CD14-positive monocyte (primary cell): ENCODE measurements around the gene IFNG-AS1. TPM values are rescaled to one million over a fixed set of nuclear protein-coding genes. Genes with fewer than 3 reads are reported as not detected.

Source experiments
- DNase-seq, 3 donors: peaks; one replicate each; pipeline ENCODE4 v3.0.0-alpha.2; 2011 to 2022
- H2AFZ ChIP-seq: 2 replicates; pipeline ENCODE4 v1.6.0; 2012; ENCODE audit warnings: mild to moderate bottlenecking, low read depth, low read length, inconsistent platforms; ENCODE audit not compliant: insufficient read depth, poor library complexity, severe bottlenecking
- H3K27ac ChIP-seq, 2 donors: 1 replicate in 1 of 2; 2 replicates in 1 of 2; pipeline ENCODE4 v1.5.1; 2012 to 2013; ENCODE audit warnings: low read length in 2 of 2, control low read depth in 1 of 2, inconsistent platforms in 1 of 2, low read depth in 1 of 2, mild to moderate bottlenecking in 1 of 2
- H3K27me3 ChIP-seq, 2 donors: one replicate each; pipeline versions ENCODE4 v1.6.0 to v1.6.1; 2011 to 2013; ENCODE audit warnings: low read length in 2 of 2; ENCODE audit not compliant: control insufficient read depth in 2 of 2, insufficient read depth in 2 of 2
- H3K36me3 ChIP-seq, 2 donors: replicated peaks in 1 of 2; 1 replicate in 1 of 2; 2 replicates in 1 of 2; pipeline versions ENCODE4 v1.5.1 to v1.6.1; 2012 to 2013; ENCODE audit warnings: low read length in 2 of 2, control low read depth in 1 of 2, inconsistent platforms in 1 of 2, mild to moderate bottlenecking in 1 of 2; ENCODE audit not compliant: insufficient read depth in 2 of 2, control insufficient read depth in 1 of 2
- H3K4me1 ChIP-seq, 2 donors: 1 replicate in 1 of 2; 2 replicates in 1 of 2; pipeline versions ENCODE4 v1.5.1 to v1.6.1; 2012 to 2013; ENCODE audit warnings: low read length in 2 of 2, control low read depth in 1 of 2, inconsistent platforms in 1 of 2, mild to moderate bottlenecking in 1 of 2, moderate library complexity in 1 of 2; ENCODE audit not compliant: insufficient read depth in 2 of 2, control insufficient read depth in 1 of 2
- H3K4me2 ChIP-seq: replicated peaks from 2 replicates; pipeline ENCODE3; 2012; ENCODE audit warnings: low read length, moderate library complexity, mild to moderate bottlenecking; ENCODE audit not compliant: poor library complexity, severe bottlenecking; ENCODE audit errors: extremely low read depth
- H3K4me3 ChIP-seq, 3 experiments: fragments of 200-600 bp in 1 of 3; sonication (generic) in 1 of 3; replicated peaks in 1 of 3; 1 replicate in 2 of 3; 2 replicates in 1 of 3; pipeline ENCODE4 v1.5.1; 2011 to 2013; ENCODE audit warnings: low read length in 3 of 3, mild to moderate bottlenecking in 3 of 3, control low read depth in 2 of 3, low read depth in 2 of 3, inconsistent platforms in 1 of 3, moderate library complexity in 1 of 3
- H3K79me2 ChIP-seq: 2 replicates; pipeline ENCODE4 v1.6.0; 2012; ENCODE audit warnings: mild to moderate bottlenecking, control low read depth, inconsistent platforms, low read length, moderate library complexity; ENCODE audit not compliant: insufficient read depth
- H3K9ac ChIP-seq: 2 replicates; pipeline ENCODE4 v1.6.0; 2017; ENCODE audit warnings: low read length, mild to moderate bottlenecking; ENCODE audit not compliant: insufficient read depth, poor library complexity, severe bottlenecking
- H3K9me3 ChIP-seq, 2 donors: replicated peaks in 1 of 2; 1 replicate in 1 of 2; 2 replicates in 1 of 2; pipeline versions ENCODE4 v1.5.1 to v1.6.1; 2012 to 2013; ENCODE audit warnings: low read length in 2 of 2, control low read depth in 1 of 2; ENCODE audit not compliant: control insufficient read depth in 1 of 2, insufficient read depth in 1 of 2
- H4K20me1 ChIP-seq: 2 replicates; pipeline ENCODE4 v1.6.0; 2012; ENCODE audit warnings: mild to moderate bottlenecking, low read length, control low read depth, moderate library complexity; ENCODE audit not compliant: insufficient read depth
- H3K27ac Mint-ChIP-seq, 7 donors: one replicate each; pipeline ENCODE4 v1.8.0; 2020; ENCODE audit warnings: mild to moderate bottlenecking in 7 of 7, mixed read lengths in 7 of 7, moderate library complexity in 6 of 7, inconsistent platforms in 2 of 7
- H3K27me3 Mint-ChIP-seq, 3 donors: one replicate each; pipeline ENCODE4 v1.8.0; 2021 to 2022; ENCODE audit warnings: low read depth in 3 of 3, mild to moderate bottlenecking in 3 of 3, mixed read lengths in 3 of 3, moderate library complexity in 3 of 3, inconsistent platforms in 1 of 3
- H3K36me3 Mint-ChIP-seq, 2 donors: one replicate each; pipeline ENCODE4 v1.8.0; 2020; ENCODE audit warnings: mixed read lengths in 2 of 2, inconsistent platforms in 1 of 2, mild to moderate bottlenecking in 1 of 2
- H3K4me1 Mint-ChIP-seq: one replicate; pipeline ENCODE4 v1.8.0; 2020; ENCODE audit warnings: mild to moderate bottlenecking, mixed read lengths
- H3K4me3 Mint-ChIP-seq, 2 donors: one replicate each; pipeline ENCODE4 v1.8.0; 2020; ENCODE audit warnings: mild to moderate bottlenecking in 2 of 2, mixed read lengths in 2 of 2, moderate library complexity in 1 of 2
- H3K9me3 Mint-ChIP-seq, 7 donors: one replicate each; pipeline ENCODE4 v1.8.0; 2020 to 2022; ENCODE audit warnings: mixed read lengths in 7 of 7, mild to moderate bottlenecking in 6 of 7, moderate library complexity in 6 of 7, inconsistent platforms in 2 of 7
- CTCF ChIP-seq: fragments of 200-600 bp; IDR thresholded peaks from one replicate; pipeline ENCODE4 v1.8.0; 2022; ENCODE audit warnings: antibody characterized with exemption, mild to moderate bottlenecking
- WGBS: methylation state at CpG from one replicate; pipeline ENCODE4 v1.1.5; 2013; ENCODE audit warnings: missing lambda C conversion rate; ENCODE audit not compliant: insufficient coverage; 5-methylcytosine and 5-hydroxymethylcytosine counted together
- intact Hi-C, 2 donors: fragments of 100-400 bp; cut with micrococcal nuclease; formaldehyde crosslinking; loops; one replicate each; pipeline versions ENCODE4 v1.15.0 to v1.15.1; 2023
- polyA plus RNA-seq, 3 donors: library from polyadenylated mRNA; depleted of rRNA in 1 of 3; unstranded in 2 of 3; stranded (reverse) in 1 of 3; fragments of 300-500 nt in 2 of 3; fragments of >200 nt in 1 of 3; fragmentation: Illumina TruSeq in 2 of 3; gene quantifications; 1 replicate in 2 of 3; 2 replicates in 1 of 3; pipeline ENCODE4 v1.2.3, GENCODE V29; 2012 to 2021

The IFNG-AS1 gene
- polyA plus RNA-seq, 3 donors: not detected

- Histone ChIP-seq H3K27ac (no peak overlapping the region), H3K4me2 (no peak overlapping the region), H3K9ac (no peak overlapping the region), H3K36me3 (no peaks in the 10 kb centered on the region), H3K4me3 (no peak overlapping the region), H3K4me1 (no peaks in the 10 kb centered on the region), H3K9me3 (no peaks in the 10 kb centered on the region), H3K79me2 (no peaks in the 10 kb centered on the region), H2AFZ (no peak overlapping the region), H3K27me3 (no peaks in the 10 kb centered on the region), H4K20me1 (no peaks in the 10 kb centered on the region)
- TF ChIP-seq CTCF: no peak
- no peaks in the 10 kb centered on the region for H3K9me3 Mint-ChIP-seq
- no peaks in the 10 kb centered on the region for H3K36me3 Mint-ChIP-seq
- no peak overlapping the region for H3K27ac Mint-ChIP-seq
- no peak for DNase-seq
- H3K4me1 Mint-ChIP-seq: no peaks in the 10 kb centered on the region
- 100% methylated on average over 1 of the region's 3 CpGs for WGBS
- intact Hi-C loops: loop anchor here (5.0 kb wide), 1 partner anchor 584 kb away; no protein-coding TSS in a partner anchor
- peaks cover 0 to 8% (median 0%) of the 10 kb centered on the region in 3 donors for H3K27me3 Mint-ChIP-seq
- no peak overlapping the region for H3K4me3 Mint-ChIP-seq
These were observed 48.4 kb upstream of the IFNG-AS1 start for GRCh38 chr12:67940780-67941243.

- H4K20me1 ChIP-seq: no peaks in the 10 kb centered on the region
- H2AFZ ChIP-seq: no peak overlapping the region
- H3K9ac ChIP-seq: no peak overlapping the region
- no peak overlapping the region for H3K4me3 ChIP-seq
- TF ChIP-seq CTCF: no peak
- WGBS: 80% methylated on average over 1 of the region's 3 CpGs
- H3K27ac ChIP-seq: no peak overlapping the region
- Mint-ChIP-seq H3K36me3 (no peaks in the 10 kb centered on the region), H3K27me3 (peaks cover 0 to 8% (median 2%) of the 10 kb centered on the region in 3 donors), H3K9me3 (no peaks in the 10 kb centered on the region), H3K4me3 (no peak overlapping the region), H3K4me1 (no peaks in the 10 kb centered on the region), H3K27ac (no peak overlapping the region)
- no peak overlapping the region for H3K4me2 ChIP-seq
- no peaks in the 10 kb centered on the region for H3K36me3 ChIP-seq
- DNase-seq: no peak
- intact Hi-C loops: loop anchor here (5.0 kb wide), 1 partner anchor 585 kb away; no protein-coding TSS in a partner anchor
- no peaks in the 10 kb centered on the region for H3K79me2 ChIP-seq
- H3K27me3 ChIP-seq: no peaks in the 10 kb centered on the region
- no peaks in the 10 kb centered on the region for H3K4me1 ChIP-seq
- H3K9me3 ChIP-seq: no peaks in the 10 kb centered on the region
These were observed 46.5 kb upstream of the IFNG-AS1 start for GRCh38 chr12:67942724-67943123.
